HTERT RPE-1 (cell line): Measurements from ENCODE around the gene TMEM94.

Source experiments
- in situ Hi-C: fragments of 300-500 bp; cut with MboI; formaldehyde crosslinking; loops from 4 replicates; pipeline ENCODE4 v1.14.3; 2020; ENCODE audit warnings: low sequenced_read_pairs

The TMEM94 gene

GRCh38 chr17:75494326-75494877 is 38.0 kb downstream of the TMEM94 start:
- in situ Hi-C loops: no loop called here

GRCh38 chr17:75496005-75496404 is 39.6 kb downstream of the TMEM94 start:
- in situ Hi-C loops: no loop called here

- in situ Hi-C loops: no loop called here
Measured at GRCh38 chr17:75498039-75498725, 41.7 kb downstream of the TMEM94 start.

GRCh38 chr17:75498726-75499213 is 42.3 kb downstream of the TMEM94 start:
- in situ Hi-C loops: no loop called here

- in situ Hi-C loops: no loop called here
Measured at GRCh38 chr17:75499313-75500022, 43.0 kb downstream of the TMEM94 start.

GRCh38 chr17:75500419-75501216 is 44.2 kb downstream of the TMEM94 start:
- in situ Hi-C loops: no loop called here

- in situ Hi-C loops: no loop called here
Measured at GRCh38 chr17:75501378-75502071, 45.1 kb downstream of the TMEM94 start.

- in situ Hi-C loops: no loop called here
Measured at GRCh38 chr17:75502072-75502720, 45.8 kb downstream of the TMEM94 start.

- in situ Hi-C loops: no loop called here
Measured at GRCh38 chr17:75502721-75503329, 46.4 kb downstream of the TMEM94 start.

GRCh38 chr17:75503337-75503950 is 47.0 kb downstream of the TMEM94 start:
- in situ Hi-C loops: no loop called here

GRCh38 chr17:75503976-75504346 is 47.5 kb downstream of the TMEM94 start:
- in situ Hi-C loops: no loop called here

GRCh38 chr17:75504347-75505151 is 48.1 kb downstream of the TMEM94 start:
- in situ Hi-C loops: no loop called here

- in situ Hi-C loops: no loop called here
Measured at GRCh38 chr17:75505152-75505409, 48.6 kb downstream of the TMEM94 start.

GRCh38 chr17:75505640-75506039 is 49.2 kb downstream of the TMEM94 start:
- in situ Hi-C loops: no loop called here

GRCh38 chr17:75506134-75506533 is 49.7 kb downstream of the TMEM94 start:
- in situ Hi-C loops: no loop called here

GRCh38 chr17:75506888-75507287 is 50.5 kb downstream of the TMEM94 start:
- in situ Hi-C loops: no loop called here

GRCh38 chr17:75507733-75508719 is 51.6 kb downstream of the TMEM94 start:
- in situ Hi-C loops: no loop called here

GRCh38 chr17:75508931-75509361 is 52.5 kb downstream of the TMEM94 start:
- in situ Hi-C loops: no loop called here
